HG02943 (cell line): ENCODE data around the gene G3BP1.
"Not testable (repeated sequence)": the region's sequence is repeated elsewhere in the genome, so short reads cannot be mapped to it uniquely, and the experiment has no call there.

Source experiments
- ATAC-seq: cut with Tn5 transposase; IDR thresholded peaks from one replicate; pipeline ENCODE4 v1.9.1; 2021; ENCODE audit warnings: mild to moderate bottlenecking, low read depth, moderate library complexity; ENCODE audit not compliant: unreplicated experiment

G3BP1 gene

GRCh38 chr5:151855701-151856100, 83.9 kb downstream of the G3BP1 start:
- no peak for ATAC-seq

DNA sequence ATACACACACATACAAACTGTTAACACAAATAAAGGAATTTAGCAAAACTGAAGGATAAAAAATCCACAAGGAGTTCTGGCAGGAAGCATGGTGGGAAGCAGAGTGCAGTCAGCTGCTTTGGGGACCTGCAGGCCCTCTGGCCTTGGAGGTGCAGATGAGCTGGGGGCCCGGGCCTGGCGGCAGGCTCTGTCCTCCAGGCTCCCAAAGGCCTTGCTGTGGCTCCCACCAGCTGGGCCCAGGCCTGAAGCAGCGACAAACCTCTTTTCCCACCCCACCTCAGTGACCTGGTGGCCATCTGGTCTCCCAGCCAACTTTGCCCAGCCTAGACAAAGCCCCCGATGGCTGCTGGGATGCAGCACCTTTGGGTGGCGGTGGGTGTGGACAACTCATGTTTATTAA, 85.1 kb downstream of the G3BP1 start:
- no peak for ATAC-seq

DNA sequence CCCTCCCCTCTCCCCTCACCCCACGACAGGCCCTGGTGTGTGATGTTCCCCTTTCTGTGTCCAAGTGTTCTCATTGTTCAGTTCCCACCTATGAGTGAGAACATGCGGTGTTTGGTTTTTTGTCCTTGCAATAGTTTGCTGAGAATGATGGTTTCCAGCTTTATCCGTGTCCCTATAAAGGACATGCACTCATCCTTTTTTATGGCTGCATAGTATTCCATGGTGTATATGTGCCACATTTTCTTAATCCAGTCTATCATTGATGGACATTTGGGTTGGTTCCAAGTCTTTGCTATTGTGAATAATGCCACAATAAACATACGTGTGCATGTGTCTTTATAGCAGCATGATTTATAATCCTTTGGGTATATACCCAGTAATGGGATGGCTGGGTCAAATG, 89.1 kb downstream of the G3BP1 start:
- not testable (repeated sequence) for ATAC-seq
